Stimulated activated naive CD8-positive, alpha-beta T cell treated with anti-CD3 and anti-CD28 coated beads, Interleukin-15, Interleukin-2, amounts not matched to agents 100 U/mL and 50 U/mL, for 24 hours (primary cell): ENCODE results near the gene NECTIN2.
"Not testable (repeated sequence)": the region's sequence is repeated elsewhere in the genome, so short reads cannot be mapped to it uniquely, and the experiment has no call there.

Experiments used
- ATAC-seq: fragments of 150-1000 bp; cut with Tn5 transposase; one replicate; pipeline ENCODE4 v1.10.0; 2021
- DNase-seq: peaks from one replicate; pipeline ENCODE4 v3.0.0; 2021

NECTIN2 gene

DNA sequence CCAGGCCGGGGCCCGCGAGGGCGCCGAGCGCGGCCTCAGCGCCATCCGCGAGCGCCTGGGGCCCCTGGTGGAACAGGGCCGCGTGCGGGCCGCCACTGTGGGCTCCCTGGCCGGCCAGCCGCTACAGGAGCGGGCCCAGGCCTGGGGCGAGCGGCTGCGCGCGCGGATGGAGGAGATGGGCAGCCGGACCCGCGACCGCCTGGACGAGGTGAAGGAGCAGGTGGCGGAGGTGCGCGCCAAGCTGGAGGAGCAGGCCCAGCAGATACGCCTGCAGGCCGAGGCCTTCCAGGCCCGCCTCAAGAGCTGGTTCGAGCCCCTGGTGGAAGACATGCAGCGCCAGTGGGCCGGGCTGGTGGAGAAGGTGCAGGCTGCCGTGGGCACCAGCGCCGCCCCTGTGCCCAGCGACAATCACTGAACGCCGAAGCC, 62.8 kb downstream of the NECTIN2 start:
- no peak for ATAC-seq
- DNase-seq = no peak

- no peak for ATAC-seq
Measured at GRCh38 chr19:44909775-44910174, 63.7 kb downstream of the NECTIN2 start.

DNA sequence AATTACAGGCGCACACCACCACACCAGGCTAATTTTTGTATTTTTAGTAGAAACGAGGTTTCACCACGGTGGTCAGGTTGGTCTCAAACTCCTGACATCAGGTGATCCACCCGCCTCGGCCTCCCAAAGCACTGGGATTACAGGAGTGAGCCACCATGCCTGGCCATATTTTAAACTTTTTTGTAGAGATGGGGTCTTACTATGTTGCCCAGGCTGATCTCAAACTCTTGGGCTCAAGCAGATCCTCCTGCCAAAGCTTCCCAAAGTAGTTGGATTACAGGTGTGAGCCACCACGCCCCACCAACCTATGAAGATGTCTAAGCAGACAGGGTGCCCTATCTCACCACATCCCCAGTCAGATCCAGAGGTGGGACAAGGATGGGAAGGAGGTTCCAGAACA, 65.8 kb downstream of the NECTIN2 start:
- DNase-seq, ATAC-seq: not testable (repeated sequence)

More at GRCh38 chr19:44909775-44910174, 63.7 kb downstream of the NECTIN2 start:
- no peak for DNase-seq

DNA sequence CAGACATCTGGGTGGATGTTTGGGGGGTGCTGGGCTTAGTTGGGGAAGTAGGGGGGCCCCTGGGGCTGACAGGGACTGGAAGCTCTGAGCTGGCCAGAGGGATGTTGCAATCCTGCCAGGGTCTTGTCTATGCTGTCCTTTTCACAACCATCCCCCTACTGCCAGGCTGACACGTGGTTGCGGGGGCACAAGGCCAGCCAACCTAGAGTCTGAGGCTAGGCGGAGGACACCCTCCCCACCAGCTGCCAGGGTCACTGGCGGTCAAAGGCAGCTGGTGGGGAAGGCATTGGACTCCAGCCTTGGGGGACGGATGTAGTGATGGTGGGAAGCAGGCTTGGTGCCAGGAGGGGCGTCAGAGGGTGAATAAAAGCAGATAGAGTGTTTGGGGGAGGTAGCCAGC, 66.8 kb downstream of the NECTIN2 start:
- DNase-seq = no peak
- no peak for ATAC-seq

DNA sequence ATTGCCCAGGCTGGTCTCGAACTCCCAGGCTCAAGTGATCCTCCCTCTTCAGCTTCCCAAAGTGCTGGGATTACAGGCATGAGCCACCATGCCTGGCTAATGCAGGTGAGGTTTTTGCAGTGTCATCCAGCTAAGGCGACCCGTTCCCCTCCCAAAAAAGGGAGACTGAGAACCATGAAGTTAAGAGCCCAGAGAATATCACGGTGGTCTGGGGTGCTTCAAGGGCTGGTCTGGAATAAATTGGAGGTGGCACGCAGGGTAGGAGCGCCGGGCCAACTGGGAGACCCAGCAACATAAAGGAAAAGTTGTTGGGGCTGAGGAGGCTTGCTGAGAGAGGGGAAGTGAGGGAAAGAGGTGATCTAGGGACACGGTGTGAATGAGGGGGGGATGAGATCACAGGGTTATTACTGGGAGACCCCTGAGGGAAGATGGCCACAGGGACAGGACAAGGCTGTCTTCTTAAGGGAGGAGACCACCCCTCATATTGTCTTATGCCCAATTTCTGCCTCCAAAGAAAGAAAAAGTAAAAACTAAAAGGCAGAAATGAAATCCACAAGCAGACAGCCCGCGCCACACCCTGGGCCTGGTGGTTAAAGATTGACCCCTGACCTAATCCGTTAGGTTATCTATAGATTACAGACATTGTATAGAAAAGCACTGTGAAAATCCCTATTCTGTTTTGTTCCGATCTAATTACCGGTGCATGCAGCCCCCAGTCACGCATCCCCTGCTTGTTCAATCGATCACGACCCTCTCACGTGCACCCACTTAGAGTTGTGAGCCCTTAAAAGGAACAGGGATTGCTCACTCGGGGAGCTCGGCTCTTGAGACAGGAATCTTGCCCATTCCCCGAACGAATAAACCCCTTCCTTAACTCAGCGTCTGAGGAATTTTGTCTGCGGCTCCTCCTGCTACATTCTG, 67.7 kb downstream of the NECTIN2 start:
- DNase-seq, ATAC-seq: not testable (repeated sequence)

GRCh38 chr19:44914433-44915206, 68.5 kb downstream of the NECTIN2 start, which contains the start of gene APOC1:
APOC1 (plus strand) TSS chr19:44914608; CDS start chr19:44914892, 284 bp downstream.
- DNase-seq (peak; percentile 82), ATAC-seq (peak; percentile 96)

DNA sequence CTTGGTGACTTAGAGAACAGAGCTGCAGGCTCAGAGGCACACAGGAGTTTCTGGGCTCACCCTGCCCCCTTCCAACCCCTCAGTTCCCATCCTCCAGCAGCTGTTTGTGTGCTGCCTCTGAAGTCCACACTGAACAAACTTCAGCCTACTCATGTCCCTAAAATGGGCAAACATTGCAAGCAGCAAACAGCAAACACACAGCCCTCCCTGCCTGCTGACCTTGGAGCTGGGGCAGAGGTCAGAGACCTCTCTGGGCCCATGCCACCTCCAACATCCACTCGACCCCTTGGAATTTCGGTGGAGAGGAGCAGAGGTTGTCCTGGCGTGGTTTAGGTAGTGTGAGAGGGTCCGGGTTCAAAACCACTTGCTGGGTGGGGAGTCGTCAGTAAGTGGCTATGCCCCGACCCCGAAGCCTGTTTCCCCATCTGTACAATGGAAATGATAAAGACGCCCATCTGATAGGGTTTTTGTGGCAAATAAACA, 78.2 kb downstream of the NECTIN2 start:
- DNase-seq (no peak), ATAC-seq (no peak)

GRCh38 chr19:44925114-44925891, 79.2 kb downstream of the NECTIN2 start:
- ATAC-seq = no peak

DNA sequence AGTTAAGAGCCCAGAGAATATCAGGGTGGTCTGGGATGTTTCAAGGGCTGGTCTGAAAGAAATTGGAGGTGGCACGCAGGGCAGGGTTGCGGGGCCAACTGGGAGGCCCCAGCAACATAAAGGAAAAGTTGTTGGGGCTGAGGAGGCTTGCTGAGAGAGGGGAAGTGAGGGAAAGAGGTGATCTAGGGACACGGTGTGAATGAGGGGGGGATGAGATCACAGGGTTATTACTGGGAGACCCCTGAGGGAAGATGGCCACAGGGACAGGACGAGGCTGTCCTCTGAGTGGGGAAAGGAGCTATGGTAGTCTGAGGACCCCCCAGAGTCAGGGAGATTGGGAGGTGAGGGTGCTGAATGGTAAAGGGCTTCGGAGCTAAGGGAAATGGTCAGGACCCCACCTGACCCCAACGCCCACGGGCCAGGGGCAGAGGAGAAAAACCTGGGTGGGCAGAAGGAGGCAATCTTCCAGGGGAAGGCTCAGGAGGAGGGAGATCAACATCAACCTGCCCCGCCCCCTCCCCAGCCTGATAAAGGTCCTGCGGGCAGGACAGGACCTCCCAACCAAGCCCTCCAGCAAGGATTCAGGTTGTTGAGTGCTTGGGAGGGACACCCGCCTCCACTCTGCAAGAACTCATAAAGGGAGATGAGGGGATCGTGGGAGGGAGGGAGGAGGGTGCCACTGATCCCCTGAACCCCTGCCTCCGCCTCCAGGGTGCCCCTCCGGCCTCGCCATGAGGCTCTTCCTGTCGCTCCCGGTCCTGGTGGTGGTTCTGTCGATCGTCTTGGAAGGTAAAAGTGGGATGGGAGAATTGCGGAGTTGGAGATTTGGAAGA, 80.4 kb downstream of the NECTIN2 start:
- ATAC-seq, DNase-seq: not testable (repeated sequence)

More at GRCh38 chr19:44925114-44925891, 79.2 kb downstream of the NECTIN2 start:
- no peak for DNase-seq

DNA sequence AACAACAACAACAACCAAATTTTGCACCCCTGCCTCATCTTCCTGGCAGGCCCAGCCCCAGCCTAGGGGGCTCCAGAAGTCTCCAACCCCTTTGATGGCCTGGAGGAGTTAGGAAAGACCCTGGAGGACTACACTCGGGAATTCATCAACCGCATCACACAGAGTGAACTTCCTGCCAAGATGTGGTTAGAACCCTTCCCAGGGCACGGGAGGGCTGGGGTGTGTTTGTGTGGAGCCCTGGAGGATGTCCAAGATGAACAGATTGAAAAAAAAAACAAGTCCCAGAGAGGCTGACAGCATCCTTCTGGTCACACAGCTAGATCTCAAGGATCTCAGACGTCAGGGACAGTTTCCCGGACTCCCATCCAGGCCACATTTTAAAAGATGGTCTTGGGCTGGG, 81.6 kb downstream of the NECTIN2 start:
- no peak for DNase-seq
- no peak for ATAC-seq

GRCh38 chr19:44930088-44930487, 84.0 kb downstream of the NECTIN2 start:
- ATAC-seq = no peak
- DNase-seq = no peak

GRCh38 chr19:44931541-44931940, 85.4 kb downstream of the NECTIN2 start:
- DNase-seq = no peak

More at GRCh38 chr19:44931541-44931940, 85.4 kb downstream of the NECTIN2 start:
- no peak for ATAC-seq
